HG03342 (cell line): ENCODE results near the gene ST3GAL5.

Source experiments
- ATAC-seq: cut with Tn5 transposase; IDR thresholded peaks from one replicate; pipeline ENCODE4 v1.9.1; 2021; ENCODE audit warnings: mild to moderate bottlenecking, moderate library complexity; ENCODE audit not compliant: unreplicated experiment

Gene ST3GAL5

DNA sequence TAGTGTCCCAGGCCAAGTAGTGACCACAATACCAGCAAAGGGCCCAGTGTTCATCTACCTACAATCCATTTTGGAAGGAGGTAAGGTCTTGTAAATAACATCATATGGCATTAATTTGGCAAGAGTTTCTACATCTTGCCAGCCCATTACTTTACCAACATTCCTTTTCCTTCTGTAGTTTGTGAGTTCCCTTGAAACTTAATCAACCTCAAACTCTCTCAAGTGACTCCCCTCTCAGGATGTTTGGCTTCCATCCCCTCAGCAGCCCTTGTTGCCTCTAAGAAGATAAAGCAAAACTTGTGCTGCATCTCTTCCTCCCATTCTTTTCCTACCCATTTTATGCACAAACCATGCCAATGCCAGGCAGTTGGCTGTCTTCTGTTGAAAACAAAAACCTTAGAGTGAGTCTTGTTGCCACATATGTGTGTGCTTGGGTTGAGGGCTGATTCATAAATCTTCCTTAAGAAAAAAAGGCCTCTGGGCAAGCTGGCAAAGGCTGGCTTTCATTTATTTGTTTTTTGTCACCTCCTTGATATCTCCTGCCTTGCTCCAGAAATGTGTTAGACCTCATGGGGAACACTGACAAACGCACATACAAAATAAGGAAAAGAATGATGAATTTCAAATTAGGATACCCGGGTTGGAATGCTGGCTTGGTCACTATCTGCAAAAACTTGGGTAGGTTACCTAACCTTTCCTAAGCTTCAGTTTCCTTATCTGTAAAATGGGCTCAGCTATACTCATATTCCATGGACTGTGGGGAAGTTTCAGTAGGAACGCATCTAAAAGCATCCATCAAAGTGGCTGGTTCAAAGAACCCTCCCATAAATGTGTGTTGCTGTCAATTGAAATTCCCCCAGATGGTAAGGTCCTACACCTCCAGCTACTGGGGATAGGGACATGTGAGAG lies 29.4 kb upstream of the ST3GAL5 start:
- no peak for ATAC-seq

DNA sequence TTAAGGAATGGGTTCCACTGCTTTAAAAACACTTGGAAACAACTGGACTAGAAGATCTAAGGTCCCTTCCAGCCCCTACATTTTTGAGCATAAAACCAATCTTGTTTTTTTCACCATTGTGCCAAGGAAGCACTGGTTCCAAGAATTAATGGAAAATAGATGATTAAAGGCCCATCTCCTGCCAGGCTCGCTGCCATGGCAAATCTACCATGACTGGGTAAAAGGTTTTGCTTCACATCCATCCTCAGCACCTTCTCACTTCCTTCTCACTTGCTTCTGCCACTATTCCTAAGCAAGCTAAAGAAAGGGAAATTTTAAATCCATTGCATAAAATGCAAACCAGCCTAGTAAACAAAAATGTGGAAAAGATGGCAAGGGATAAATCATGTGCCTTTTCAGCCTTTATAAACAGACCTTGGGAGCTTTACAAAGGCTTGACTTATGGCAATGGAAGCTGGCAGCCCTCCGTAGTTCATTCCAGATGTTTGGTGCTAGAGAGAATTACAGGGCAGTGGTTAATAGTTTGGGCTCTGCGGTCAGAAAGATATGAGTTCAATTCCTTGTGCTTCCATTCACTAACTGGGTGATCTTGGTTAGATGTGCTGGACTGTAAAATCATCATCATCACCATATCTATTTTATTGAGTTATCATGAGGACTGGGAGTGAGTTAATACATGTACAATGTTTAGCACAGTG lies 27.0 kb upstream of the ST3GAL5 start:
- ATAC-seq, result no peak

DNA sequence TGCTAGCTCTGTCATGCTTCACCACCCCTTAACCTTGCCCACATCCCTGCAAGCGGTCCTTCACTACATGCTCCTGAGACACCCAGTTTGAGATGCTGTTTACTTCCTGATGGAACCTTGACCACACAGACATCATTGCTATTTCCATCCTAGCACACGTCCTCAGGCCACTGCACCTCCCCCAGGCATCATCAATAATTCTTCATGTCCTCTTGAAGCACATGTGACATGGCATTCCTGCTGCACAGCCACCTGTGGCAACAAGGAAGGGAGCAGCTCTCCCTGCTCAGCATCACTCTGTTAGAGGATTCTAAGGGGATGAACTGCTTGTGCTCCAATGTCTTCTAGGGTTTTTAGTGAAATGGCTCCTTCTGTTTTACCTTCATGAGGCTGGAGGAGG lies 26.1 kb upstream of the ST3GAL5 start:
- ATAC-seq, result no peak

DNA sequence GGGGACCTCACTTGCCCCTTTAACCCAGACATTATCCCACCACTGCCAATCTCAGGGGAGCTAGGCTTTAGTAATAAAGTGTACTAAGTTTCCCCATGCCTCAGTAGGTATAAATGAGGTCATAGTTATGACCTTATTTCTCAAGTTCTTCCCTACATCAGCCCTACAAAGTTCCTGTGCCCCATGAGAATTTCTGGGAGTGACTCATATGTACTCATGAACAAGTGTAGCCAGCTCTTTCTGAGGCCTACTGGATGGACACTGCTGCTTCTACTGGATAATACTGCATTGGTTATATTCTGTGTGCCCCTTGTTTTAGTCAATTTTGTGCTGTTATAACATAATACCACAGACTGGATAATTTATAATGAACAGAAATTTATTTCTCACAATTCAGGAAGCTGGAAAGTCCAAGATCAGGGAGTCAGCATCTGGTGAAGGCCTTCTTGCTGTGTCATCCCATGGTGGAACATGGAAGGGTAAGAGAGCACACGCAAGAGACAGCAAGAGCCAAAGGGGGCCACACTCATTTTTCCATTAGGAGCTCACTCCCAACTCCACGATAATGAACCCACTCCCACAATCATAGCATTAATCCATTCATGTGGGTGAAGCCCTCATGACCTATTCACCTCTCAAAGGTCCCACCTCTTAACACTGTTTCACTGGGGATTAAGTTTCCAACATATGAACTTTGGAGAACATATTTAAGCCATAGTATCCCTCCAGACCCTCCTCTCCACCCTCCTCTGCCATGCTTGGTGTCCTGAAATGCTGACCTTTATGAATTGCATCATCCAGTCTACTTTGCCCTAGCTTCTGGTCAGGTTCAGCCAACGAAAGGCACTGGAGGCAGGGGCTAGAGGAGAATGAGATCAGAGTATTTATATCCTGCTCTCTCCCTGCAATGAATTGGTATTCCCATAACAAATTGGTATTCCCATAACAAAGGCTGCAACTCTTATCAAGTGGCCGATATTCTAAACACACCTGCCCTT lies 25.4 kb upstream of the ST3GAL5 start:
- ATAC-seq, result no peak

DNA sequence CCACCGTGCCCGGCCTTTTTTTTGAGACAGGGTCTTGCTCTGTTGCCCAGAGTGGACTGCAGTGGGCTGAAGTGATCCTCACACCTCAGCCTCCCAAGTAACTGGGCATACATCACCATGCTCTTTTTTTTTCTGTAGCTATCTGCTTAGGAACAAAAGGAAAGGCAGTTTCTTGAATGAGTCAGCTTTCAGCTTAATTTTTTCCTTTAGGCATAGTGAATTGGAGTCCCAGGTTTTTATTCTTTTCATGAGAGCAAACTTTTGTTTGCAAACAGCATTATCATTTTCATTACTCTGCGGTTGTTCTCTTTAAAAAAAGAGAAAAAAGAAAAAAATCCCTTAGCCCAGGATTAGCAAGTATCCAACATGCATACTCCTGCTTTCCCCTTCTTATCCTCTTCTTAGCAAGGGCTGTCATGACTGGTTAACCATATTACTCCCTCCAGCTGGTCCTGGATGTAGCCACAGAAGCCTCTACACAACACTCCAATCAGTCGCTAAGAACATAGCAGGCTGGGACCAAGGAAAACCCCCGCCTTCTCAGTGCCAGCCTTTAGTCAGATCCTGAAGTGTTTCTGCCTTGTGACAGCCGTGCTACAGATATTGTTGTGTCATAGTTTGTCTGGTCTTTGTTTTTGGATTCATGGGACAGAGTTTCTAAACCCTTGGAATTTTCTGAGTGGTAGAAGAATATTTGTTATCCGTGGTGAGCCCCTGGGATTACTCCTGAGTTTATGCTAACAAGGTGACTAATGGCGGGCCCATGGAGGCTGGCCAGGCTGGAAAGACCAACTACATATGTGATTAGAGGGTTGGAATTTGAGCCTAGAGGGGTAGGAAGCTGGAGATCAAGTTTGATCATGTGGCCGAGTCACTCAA lies 23.3 kb upstream of the ST3GAL5 start:
- ATAC-seq, result no peak

DNA sequence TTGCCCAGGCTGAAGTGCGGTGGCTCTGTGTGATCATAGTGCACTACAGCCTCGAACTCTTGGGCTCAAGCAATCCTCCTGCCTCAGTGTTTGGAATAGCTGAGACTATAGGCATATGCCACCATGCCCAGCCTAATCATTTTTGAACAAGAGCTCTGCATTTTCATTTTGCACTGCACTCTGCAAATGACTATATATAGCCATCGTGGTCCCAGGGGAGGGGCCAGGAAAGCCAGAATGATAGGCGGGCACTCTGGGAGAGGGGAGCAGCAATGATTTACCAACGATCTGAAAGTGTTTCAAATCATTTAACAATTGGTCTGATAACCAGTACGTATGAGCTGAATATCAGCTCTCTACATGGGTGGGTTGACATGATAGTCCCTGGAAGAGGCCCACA lies 22.3 kb upstream of the ST3GAL5 start:
- no peak for ATAC-seq

DNA sequence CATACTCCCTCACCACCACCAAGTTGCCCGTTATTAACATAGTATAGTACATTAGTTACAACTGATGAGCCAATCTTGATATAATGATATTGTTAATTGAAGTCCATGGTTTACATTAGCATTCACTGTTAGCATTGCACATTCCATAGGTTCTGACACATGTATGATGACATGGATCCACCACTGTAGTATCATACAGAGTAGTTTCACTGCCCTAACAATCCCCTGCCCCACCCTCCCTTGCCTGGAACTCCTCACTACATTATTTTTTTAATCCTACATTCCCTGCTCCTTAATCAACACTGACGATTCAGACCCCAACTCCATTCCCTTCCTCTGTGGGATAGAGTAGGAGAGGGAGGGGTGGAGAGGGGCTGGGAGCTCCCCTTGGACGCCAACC lies 20.2 kb upstream of the ST3GAL5 start:
- no peak for ATAC-seq

DNA sequence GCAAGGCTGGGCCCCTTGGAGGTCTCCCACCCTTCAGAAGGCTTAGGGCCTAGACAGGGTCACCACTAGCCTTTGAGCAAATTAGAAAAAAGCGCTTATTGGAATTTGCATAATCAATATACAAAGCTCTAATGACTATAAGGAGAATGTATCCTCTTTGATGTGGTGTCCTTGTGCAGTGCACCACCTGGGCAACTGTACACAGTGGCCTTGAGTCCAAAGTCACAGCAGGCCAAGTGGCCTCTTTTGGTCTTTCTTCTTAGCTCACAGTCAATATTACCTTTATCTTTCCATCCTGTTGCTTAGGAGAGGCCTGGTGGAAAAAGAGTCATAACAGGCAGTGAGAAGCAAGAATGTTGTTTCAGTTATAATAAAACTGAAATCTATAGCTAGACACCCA lies 19.7 kb upstream of the ST3GAL5 start:
- ATAC-seq, result no peak

DNA sequence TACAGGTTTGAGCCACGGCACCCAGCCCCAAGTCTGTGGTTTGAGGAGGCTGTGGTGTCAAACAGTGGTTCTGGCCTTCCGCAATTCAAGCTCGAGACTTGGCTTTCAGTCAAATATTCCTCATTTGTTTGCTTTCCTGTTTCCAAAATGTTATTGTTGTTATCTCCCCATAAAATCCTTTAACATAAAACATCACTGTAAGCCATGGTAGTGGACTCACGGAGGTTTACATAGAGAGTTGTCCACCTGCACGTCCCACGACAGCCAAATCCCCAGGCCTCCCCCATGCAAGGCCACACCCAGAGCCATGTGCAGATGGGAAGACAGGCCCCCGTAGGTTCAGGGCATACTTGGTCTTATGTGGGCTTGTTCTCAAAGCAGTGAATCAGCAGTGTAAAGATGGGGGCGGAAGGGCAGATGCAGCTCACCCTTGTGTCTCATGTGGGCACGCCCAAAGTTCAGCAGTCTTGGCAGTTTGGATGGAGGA lies 18.9 kb upstream of the ST3GAL5 start:
- no peak for ATAC-seq

DNA sequence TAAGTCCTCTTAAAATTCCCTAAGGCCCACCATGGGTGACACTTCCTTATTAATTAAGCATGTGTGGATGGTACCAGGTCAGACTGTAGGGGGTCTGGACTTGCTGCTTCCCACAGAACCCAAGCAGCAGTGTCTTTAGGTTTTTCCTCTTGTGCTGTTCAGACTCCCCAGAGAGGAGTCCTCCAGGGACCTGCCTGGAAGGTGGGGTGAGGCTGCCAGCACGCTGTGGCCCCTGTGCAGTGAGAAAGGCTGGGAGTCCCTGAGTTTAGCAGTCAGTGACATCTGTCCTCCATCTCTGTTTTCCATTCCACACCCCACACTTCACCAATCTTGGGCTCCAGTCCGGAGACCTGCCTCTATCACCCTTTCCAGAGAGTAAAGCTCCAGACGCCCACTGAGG lies 18.0 kb upstream of the ST3GAL5 start:
- ATAC-seq, result no peak

DNA sequence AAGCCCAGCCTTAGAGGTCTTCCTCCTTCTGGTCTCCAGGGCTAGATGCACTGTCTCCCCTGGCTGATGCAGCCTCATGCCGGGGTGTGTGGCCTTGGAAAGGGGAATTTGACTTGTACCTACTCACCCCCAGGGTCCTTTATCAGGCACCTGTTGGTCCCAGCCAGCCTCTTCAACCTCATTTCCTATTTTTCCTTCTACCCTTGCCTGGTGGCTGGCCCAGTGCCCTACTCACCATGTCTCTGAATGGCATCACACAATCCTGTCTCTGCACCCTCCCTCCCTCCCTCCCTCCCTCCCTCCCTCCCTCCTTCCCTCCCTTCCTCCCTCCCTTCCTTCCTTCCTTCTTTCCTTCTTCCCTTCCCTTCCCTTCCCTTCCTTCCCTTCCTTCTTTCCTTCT lies 17.1 kb upstream of the ST3GAL5 start:
- no peak for ATAC-seq

DNA sequence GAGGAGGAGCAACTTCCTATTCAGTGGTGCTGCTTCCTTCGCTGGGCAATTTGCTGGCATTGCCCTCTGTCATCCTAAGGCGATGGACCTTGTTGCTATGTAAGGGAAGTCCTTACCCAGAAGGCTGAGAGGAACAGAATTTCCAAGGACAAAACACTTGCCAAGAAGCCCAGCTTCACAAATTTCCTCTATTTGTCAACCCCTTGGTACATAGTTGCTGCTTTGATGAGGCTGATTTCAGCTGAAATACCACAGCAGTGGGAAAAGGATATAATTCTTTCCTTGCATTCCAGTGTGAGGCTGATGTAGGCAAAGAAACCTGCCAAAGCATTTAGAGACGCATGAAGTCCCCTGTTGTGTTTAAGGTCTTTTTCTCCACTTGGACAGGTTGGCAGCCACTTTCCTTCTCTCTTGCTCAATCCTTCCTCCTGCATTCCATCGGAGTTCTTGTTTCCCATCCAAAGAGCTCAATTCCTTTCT lies 16.4 kb upstream of the ST3GAL5 start:
- no peak for ATAC-seq

DNA sequence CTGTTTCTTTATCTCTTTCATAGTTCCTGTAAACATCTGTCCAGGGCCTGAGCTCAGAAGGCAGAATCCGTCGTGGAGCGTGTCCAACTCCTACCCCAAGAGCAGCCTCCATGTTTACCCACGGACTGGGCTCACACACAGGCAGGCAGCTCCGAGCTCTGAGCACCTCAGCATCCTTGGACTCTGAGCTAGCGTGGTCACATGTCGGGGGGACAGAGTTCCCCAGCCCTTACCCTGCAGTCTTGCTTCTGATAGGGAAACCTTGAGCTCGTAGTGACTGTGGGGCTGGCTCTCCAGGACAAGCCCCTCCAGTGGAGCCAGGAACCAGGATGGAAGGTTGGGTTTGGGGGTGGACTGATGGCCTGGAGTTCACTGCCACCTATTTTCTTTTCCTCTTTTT lies 15.1 kb upstream of the ST3GAL5 start:
- no peak for ATAC-seq

DNA sequence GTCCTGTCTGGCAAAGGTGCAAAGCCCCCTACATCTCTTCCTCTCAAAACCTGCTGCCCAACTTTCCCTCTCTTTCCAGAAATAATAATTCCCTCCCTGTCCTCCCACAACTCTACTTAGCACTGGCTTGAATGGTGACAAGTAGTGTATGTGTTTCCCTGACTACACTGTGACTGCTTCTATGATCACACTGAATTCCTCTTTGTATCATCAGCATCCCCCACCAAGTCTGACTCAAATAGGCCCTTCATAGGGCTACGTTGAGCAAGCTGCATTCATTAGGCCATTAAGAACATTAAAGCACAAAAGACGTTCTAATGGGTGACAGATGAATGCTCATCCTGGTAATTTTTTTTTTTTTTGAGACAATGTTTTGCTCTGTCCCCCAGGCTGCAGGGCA lies 13.7 kb upstream of the ST3GAL5 start:
- ATAC-seq, result no peak

DNA sequence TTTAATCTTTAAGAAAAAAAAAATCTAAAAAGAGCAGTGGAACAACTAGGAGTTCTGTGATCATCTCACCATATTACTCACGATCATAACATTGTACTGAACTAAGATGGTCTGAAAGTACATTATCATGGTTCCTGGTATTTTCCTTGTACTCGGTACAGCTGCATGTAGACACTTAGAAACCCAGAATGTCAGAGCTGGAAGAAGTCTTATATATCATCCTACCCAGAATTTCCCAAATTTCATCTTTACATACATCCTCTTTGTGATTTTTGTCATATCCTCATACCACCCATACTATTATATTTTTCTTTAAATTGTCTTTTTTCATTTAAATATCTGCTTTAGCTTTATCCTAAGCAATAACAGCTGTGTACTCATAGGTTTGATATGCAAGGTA lies 12.4 kb upstream of the ST3GAL5 start:
- ATAC-seq, result no peak

DNA sequence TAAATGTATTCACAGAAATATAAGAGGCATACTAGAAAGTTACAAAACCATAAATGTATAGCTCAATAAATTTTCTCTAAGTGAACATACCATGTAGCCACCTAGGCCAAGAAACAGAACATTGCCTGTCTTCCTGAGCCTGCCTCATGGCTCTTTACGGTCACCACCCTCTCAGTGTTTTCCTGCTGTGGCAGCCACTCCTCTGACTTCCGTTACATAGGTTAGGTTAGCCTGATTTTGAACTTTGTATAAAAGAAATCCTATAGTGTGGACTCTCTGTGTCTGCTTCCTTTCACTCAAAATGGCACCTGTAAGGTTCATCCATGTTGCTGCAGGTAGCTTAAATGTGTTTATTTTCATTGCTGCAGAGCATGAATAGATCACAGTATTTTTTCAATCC lies 11.6 kb upstream of the ST3GAL5 start:
- no peak for ATAC-seq

DNA sequence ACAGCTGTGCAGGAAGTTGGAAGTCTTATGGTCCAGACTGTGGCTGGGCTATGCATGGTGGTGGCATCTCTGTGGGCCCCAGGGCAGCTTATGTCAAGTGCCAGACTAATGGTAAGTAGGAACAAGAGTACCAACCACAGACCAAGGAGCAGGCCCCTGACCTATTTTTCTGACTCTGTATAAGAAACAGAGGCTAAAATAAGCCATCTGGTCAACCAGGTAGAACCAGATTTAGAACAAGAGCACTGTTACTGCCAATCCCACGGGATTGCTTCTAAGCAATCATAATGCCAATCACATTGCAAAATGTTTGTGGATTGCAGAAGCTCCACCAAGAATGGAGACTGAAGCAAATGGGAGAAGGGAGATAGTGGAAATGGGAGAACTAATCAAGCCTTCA lies 11.1 kb upstream of the ST3GAL5 start:
- ATAC-seq, result no peak

DNA sequence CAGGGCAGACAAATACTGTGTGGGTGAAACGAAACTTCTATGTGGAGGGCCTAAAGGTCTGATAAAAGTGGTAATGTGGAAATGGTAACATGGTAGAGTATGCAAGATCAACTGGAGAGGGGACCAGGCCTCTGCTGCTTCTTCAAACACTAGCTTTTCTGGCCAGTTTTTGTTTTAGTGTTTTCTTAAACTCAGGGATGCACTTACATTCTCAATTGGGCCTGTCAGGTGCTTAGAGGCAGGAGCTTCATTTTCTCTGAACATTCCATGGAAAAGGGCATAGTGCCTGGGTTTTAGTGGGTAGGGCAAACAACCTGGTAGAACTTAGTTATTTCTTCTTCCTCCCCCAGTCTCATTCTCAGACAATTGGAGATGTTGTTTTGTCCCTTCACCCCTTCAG lies 10.5 kb upstream of the ST3GAL5 start:
- ATAC-seq, result no peak

DNA sequence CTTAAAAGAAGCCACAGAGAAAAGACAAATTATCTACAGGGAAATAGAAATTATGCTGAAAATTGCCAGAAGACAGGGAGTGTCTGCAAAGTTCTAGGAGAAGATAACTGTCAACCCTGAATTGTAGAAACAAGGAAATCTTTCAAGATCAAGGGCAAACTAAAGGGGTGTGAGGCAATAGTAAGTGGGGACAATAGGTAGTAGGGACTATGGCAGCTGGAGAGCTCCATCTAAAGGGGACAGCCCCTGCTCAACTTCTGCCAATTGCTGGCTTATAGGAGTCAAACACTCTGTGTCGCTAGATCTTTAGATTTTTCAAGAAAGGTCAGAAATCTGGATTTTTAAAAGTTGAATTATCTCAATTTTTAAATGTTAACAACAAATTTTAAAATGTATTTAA lies 10.1 kb upstream of the ST3GAL5 start:
- ATAC-seq, result no peak
